ENCODE measurements around the gene PPARA. TPM values are rescaled to one million over a fixed set of nuclear protein-coding genes. Genes with fewer than 3 reads are reported as not detected.

The PPARA gene
- total RNA-seq, 1 experiment from 2014 or later = 10.0 TPM

DNA sequence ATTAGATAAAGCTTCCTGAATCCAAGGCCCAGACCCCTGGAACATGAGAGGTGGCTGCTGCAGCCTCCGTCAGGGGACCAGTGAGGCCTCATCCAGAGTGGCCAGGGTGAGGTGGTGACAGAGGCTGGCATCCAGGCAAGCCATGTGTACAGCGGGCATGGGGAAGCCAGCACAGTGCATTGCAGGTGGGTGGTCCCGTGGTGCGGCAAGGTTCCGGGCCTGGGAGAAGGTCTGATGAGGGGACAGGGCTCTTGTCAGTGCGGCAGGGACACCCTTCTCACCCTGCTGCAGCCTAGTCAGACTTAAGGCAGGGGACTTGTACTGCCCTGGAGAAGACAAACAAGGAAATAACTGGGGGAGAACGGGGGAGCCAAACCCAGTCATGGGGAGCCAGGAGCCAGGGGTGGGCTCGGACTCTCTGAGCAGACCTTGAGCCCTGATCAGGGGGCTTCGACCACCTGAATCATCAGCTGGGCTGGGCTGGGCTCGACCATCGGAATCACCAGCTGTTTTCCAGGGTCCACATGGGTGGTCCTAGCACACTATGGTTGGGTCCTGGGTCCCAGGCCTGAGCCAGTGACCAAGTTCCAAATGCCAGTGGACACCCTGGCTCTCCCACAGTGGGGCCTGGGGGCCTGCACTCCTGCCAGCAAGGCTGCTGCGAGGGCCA is 122.6 kb downstream of the PPARA start:
- no peak for DNase-seq (ENCODE audit: low read depth)

DNA sequence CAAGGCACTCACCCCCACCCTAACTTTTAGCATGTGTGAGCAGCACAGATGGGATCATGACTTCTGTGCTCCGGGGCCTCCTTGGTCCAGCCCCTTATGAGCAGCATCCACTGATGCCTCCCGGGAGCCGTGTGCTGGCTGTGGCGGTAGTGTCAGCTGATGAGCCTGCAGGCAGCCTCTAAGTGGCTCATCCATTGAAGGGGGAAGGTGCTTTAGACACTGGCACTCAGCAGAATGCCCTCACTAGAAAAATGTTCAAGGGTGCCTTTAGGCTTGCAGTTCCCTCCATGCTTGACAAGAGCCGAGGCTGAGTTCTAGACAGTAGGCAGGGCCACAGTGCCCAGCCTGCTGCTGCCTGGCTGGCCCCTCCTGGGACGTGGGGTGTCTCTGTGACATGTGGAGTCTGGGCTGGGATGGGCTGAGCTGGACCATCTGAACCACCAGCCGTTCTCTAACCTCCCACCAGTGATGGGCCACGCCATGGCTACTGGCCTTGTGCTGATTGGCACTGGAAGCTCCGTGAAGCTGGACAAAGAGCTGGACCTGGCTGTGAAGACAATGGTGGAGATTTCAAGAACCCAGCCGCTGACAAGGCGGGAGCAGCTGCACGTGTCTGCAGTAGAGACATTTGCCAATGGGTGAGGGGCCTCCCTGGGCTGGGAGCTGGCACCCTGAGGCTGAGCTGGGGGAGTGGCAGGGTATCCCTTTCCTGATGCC is 123.3 kb downstream of the PPARA start:
- no peak for DNase-seq (ENCODE audit: low read depth)

DNA sequence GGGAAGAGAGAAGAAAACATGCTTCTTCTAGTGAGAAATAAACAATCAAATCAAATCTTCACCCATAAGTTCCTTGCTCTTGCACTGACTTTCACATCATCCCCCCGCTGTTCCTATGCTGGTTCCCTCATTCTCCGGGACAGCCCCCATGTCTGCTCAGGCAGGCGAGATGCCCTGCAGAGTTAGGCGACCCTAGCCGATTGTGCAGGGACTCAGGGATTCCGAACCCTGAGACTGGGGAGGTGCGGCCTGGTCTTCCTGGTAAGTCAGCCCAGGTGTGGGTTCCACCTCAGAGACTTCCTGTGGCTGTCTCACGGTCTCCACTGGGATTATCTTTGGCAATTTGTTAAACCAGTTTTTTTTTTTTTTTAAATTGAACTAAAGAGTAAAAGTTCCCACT is 124.1 kb downstream of the PPARA start:
- DNase-seq (ENCODE audit: low read depth) = no peak

DNA sequence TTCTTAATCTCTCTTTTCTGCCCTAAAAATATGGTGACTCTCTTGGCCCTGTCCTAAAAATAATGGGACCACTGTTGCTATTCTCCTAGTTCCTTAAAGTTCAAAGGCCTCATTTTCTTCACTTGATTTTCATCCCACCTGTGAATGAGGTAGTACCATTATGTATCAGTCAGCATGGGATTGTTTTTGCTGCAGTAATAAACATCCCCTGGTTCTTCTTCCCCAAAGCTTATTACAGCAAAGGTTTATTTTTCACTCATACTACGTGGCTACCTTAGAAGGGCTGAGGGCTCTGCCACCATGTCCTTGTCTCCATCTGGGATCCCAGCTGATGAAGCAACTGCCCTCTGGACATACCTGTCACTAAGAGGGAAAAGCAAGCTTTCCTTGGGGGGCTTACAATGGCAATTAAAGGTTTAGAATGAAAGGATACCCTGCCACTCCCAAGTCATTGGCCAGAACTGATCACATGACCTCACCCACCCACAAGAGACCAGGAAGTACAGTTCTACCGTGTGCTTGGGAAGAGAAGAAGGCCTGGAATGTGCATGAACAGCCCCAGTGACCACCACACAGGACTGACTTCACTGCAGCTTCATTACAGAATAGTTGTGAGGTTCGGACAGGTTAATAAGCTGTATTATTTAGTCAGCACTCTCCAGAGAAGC is 125.3 kb downstream of the PPARA start:
- no peak for DNase-seq (ENCODE audit: low read depth)

DNA sequence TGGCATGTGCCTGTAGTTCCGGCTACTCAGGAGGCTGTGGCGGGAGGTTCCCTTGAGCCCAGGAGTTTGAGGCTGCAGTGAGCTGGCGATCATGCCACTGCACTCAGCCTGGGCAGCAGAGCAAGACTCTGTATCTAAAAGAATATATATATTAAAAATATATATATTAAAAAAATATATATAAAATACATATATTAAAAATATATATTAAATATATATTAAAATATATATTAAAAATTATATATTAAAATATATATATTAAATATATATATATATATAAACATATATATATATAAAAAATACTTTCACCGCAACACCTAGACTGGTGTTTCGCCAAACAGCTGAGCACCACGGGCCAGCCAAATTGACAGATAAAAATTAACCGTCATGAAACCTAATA is 126.2 kb downstream of the PPARA start:
- no peak for DNase-seq (ENCODE audit: low read depth)

DNA sequence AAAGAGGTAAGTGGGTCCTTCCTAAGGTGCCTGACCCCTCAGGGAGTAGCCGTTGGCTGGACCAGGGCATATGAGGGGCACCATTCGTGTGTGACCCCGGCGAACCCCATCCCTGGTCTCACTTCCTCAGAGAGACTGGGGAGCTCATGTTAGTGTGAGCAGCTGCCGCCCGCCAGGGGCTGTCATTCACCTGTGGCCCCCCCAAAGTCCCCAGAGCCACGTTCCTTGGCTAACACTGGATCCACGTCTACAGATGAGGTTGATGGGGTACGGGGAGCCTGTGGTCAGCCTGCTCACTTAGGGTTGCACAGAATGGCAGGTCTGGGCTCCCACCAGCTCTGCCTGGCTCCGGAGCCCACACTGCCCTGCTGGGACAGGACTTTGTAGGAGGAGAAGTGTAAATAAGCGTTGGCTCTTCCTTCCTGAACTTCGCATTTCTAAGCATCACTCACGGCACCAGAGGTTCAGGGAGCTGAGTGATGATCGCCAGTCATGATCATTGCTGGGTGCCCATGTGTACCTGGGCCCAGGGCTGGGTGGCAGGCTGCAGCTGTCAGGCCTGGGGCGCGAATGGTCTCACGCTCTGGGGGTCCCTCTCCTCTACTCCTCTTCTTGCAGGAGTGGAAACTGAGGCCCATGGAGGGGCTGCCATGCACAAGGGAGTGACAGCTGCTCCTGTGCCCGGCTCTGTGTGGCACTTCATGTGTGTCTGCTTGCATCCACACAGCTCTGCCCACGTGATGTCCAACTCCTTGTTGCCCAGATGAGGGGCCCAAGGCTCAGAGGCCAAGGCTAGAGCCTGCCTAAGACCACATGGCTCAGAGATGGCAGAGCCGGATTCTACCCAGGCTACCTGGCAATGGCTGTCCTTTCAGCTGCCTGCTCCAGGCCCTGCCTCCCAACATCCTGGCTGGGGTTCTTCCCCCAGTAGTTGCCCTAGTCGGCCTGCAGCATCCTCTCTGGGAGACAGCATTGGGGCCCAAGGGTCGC is 128.6 kb downstream of the PPARA start:
- DNase-seq (ENCODE audit: low read depth) = no peak

DNA sequence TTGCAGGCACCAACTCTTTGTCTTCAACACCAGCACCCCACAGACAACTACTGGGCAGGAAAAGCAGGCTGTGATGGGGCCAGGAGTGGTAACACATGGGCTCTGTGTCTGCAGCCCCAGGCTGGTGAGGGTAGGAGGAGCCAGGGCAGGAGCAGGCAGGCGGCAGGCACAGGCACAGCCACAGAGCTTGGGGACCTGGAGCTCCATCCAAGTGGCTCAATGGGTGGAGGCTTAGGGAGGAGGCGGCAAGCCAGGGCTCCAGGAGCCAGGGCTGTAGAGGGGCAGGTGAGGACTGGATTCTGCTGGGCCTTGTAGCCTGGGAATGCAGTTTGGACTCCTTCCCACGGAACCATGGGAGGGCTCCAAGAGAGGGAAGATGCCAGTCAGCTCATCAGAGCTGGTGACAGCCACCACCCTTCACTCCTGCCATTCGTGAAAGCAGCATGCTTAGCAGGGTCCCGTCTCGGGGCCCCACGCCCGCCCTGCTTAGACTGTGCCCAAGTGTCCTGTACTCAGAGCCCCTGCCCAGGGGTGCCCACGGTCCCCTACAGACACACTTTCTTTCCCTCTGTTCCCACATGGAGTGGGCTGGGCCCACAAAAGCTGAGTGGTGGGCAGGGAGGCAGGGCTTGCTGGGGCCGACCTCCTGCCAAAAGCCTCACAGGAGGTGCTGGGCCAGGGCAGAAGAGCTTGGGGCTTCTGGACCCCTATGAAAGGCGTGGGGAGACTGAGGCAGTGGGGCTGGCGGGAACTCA is 129.9 kb downstream of the PPARA start:
- DNase-seq (ENCODE audit: low read depth) = no peak

DNA sequence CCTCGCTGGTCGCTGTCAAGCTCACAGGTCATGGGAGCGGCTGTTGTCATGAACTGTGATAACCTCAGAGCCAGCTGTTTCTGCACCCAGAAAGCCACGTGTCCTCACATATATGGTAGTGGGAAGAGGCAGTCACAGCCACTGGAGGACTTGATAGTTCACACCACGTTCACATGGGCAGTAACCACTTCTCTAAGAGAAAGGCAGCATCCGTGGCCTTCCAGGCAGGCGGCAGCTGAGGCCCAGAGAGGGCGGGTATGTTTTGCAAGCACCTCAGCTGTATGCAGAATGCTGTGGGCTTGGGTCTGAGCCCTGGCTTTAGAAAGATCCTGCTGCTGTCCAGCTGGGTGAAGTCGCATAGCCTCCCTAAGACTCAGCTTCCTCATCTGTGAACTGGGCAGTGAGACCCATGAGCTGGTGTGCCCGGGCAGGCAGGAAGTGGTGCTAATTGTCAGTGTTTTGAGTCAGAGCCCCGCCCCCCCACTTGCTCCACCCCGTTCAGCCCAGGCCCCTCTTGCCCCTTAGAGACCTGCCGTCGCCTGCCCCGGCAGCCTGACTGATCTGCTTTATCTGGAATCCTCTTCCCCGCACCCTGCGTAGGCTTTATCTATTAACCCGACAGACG is 130.8 kb downstream of the PPARA start:
- DNase-seq (ENCODE audit: low read depth) = no peak

DNA sequence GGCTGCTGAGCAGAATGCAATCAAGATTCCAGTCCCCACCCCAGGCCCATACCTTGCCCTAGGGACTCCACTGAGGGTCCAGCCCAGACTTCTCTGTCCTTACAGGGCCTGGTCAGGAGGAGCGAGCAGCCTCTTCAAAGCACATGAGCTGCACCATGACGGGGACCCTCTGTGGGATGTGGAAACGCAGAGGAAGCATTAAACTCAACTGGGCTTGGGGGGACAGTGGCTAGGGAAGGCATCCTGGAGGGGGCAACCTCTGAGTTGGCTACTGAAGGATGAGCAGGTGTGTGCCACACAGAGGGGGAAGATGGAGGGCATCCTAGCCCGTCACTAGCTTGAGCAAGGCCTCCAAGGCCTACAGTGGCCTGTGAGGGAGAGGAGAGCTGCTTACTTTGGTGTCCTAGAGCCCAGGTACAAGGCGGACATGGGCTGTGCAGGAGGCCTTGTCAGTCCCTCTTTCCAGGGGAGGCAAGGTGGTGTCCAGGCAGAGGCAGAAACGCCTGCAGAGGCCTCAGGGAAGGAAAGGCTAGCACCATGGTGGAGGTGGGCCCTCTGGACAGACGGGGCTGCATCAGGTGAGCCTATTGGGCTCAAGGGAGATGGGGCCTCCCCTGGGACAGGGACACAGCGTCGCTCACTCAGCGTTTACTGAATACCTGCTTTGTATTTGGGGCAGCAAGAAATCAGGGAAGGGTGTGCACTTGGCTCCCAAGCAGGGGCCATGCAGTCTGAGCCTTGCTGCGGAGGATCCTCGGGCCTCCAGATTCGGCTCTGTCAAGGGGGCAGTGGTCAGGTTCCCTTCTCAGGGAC is 131.7 kb downstream of the PPARA start:
- DNase-seq (ENCODE audit: low read depth) = no peak

DNA sequence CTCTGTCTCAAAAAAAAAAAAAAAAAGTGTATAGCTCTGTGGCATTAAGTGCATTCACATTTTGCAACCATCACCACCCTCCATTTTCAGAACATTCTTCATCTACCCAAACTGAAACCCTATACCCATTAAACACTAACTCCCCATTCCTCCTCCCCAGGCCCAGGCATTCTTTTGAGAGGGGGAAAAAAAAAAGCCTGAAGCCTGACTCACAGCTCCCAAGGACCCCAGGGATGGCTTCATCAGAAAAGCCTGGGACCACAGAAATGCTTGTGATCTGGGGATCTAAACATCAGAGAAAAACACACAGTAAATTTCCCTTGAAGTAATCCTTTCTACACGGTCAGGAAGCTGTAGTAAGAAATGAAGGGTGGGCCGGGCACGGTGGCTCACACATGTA is 135.7 kb downstream of the PPARA start:
- DNase-seq (ENCODE audit: low read depth) = no peak

DNA sequence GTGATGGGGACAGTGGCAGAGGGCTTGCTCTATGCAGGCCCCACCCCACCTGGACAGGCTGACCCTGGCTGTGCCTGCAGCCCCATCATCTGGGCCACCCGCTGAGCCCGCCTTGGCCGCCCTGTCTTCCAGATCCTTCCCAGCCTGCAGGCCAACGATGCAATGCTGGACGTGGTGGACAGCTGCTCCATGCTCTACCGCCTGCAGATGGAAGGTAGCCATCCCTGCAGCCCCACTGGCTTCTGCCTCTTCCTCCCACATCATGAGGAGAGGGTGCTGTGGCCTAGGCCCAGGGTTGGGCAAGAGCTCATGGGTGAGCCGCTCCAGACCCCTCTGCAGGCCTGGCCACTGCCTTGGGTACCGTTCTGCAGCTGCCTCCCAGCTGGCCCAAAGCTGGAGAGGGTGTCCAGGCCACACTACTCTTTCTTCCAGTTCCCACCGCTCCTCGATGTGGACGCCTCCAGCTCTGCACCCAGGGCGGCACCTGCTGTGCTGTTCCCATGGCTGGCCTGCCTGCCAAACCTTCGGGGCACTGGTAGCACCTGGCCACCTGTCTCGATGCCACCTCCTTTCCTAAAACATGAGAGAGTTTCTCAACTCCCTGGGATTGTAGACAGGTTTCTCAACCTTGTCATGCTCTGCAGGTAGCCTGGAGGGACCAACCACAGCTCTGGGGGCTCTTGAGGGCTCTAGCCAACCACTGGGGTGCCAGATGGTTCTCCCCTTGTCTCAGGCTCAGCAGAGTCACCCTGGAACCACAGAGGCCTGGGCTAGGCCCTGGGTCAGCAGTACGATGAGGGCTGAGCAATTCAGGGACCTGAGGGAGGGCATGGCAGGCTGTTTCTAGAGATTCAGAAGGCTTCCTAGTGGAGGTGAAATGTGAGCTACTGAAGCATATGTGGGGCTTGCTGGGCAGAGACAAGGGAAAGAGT is 136.9 kb downstream of the PPARA start:
- no peak for DNase-seq (ENCODE audit: low read depth)

DNA sequence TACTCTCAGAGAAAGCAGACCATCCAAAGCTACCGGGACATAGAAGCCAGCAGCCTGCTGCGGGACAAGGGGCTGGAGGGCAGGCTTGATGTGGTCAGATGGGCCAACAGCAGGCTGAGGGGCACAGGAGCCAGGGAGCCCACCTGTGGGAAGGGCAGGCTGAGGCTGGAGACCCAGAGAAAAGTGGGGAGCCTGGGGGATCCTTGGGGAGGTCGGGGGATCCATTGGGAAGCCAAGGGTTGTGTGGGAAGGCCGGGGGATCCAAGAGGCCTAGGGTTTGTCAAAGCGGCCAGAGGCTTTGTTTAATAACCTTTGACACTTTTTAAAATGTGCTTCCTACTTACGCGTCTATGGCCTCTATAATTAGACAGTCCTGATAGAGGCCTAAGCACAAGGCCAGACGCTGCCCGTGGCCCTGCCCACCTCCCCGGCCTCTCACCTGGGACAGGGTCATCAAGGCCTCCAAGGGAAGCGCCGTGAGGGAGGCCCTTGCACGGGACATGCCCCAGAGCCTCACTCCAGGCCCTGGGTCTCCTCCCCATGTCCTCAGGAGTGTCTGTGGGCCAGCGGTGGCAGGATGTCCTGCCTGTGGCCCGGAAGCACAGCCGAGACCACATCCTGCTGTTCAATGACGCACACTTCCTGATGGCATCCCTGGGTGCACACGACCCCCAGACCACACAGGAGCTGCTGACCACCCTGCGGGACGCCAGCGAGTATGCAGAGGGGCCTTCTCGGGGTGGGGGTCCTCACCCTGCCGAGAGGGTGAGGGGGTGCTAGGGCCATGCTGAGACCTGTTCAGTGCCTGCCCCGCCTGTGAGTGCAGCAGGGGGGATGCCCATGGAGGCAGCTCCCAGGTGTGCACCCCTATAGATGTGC is 137.8 kb downstream of the PPARA start:
- DNase-seq (ENCODE audit: low read depth) = no peak

DNA sequence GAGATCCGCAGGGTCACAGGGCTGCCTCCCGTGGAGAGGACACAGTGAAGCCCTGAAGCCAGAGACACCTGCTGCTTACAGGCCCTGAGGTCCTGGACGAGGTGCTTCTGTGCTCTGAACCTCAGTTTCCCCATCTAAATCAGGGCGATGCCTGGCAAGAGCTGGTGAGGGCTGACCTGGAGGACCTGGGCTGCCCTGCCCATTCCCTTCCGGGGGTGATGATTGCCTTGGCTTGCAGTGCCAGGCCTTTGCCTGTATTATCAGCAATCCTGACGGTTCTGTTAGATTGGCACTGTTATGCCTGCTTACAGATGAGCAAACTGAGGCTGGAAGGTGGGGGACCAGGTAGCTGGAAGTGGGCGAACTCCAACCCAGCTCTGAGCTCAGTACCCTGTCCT is 138.5 kb downstream of the PPARA start:
- DNase-seq (ENCODE audit: low read depth) = no peak

DNA sequence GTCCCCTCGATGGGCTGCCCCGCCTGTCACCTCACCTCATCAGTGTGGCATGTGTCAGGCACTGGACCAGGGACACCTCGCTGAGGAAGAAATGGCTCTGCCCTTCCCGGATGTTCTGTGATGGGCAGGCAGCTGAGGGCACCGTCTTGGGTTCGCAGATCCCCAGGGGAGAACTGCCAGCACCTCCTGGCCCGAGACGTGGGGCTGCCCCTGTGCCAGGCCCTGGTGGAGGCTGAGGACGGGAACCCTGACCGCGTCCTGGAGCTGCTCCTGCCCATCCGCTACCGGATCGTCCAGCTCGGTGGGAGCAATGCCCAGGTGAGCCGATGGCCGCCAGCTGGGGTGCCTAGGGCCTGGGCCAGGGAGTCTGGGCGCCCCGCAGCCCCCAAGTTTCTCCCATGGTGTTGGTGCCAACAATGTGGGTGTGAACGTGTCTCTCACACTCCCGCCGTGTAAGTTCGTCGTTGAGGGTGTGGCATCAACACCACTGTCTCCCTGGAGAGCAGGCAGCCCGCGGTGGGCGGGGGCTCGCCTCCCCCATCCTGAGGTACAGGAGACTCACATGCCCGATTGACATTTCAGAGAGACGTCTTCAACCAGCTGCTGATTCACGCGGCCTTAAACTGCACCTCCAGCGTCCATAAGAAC is 139.0 kb downstream of the PPARA start:
- no peak for DNase-seq (ENCODE audit: low read depth)

DNA sequence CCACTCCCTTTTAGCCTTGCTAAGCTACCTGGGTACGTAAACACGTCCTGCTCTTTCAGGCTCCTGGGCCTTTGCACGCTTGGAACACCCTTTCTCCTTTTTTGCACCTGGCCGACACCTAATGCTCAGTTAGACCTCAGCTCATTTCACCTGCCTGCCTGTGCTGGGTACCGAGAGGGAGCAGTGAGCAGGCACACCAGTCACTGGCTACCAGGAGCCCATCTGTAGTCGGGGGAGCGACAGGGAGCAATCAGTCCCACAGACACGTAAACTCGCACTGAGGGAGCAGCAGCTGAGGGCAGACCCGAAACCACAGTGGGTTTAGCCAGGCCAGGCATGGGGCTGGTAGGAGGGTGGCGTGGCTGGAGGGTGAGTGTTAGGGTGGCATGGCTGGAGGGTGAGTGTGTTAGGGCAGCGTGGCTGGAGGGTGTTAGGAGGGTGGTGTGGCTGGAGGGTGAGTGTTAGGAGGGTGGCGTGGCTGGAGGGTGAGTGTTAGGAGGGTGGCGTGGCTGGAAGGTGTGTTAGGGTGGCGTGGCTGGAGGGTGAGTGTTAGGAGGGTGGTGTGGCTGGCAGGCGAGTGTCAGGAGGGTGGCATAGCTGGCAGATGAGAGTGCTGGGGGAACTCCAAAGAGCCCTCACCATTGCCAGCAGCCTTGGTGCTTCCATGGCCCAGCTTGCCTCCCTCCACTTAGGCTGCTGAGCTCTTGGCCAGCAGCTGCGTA is 140.0 kb downstream of the PPARA start:
- DNase-seq (ENCODE audit: low read depth) = no peak

Measured in M059J (cell line).